SK-N-MC (cell line): ENCODE measurements around the gene TAS2R42.

Experiments
- DNase-seq: peaks from one replicate; pipeline ENCODE4 v3.0.0-alpha.2; 2011; ENCODE audit warnings: low read depth, low spot score
- H3K27ac ChIP-seq: fragments of 200-600 bp; sonication (generic); 2 replicates; pipeline ENCODE4 v1.5.1; 2016; ENCODE audit warnings: mixed run types
- H3K36me3 ChIP-seq: fragments of 200-600 bp; sonication (generic); 2 replicates; pipeline ENCODE4 v1.6.1; 2017; ENCODE audit warnings: antibody characterized with exemption, low read length, mixed read lengths; ENCODE audit not compliant: insufficient read depth
- H3K4me3 ChIP-seq: fragments of 200-600 bp; sonication (generic); 2 replicates; pipeline ENCODE4 v1.5.1; 2016
- H3K9ac ChIP-seq: fragments of 200-600 bp; sonication (generic); 2 replicates; pipeline ENCODE4 v1.8.0; 2017; ENCODE audit warnings: mixed run types, mixed read lengths; ENCODE audit not compliant: insufficient read length
- H3K9me3 ChIP-seq: fragments of 200-600 bp; sonication (generic); 2 replicates; pipeline ENCODE4 v1.6.1; 2017; ENCODE audit warnings: low read depth, mild to moderate bottlenecking, antibody characterized with exemption, low read length, moderate library complexity, mixed read lengths
- EZH2 ChIP-seq: fragments of 200-600 bp; sonication (generic); IDR thresholded peaks from one replicate; pipeline ENCODE4 v1.6.1; 2017; ENCODE audit warnings: antibody characterized with exemption
- FOXP2 ChIP-seq: optimal IDR thresholded peaks from 2 replicates; pipeline ENCODE3; 2011; ENCODE audit warnings: mild to moderate bottlenecking, moderate library complexity; ENCODE audit not compliant: insufficient read depth; ENCODE audit errors: extremely low read length, control extremely low read depth
- POLR2AphosphoS5 ChIP-seq: IDR thresholded peaks from 2 replicates; pipeline ENCODE4 v1.6.1; 2012; ENCODE audit warnings: mild to moderate bottlenecking, low read depth, low read length, borderline replicate concordance

TAS2R42 gene

GRCh38 chr12:11186837-11187236, at the start of gene TAS2R42:
Gene TAS2R42 (minus strand): TSS chr12:11186937. CDS start chr12:11186937, 0 bp downstream.
- no peak for DNase-seq
- Histone ChIP-seq H3K9me3 (no peaks in the 10 kb centered on the region), H3K36me3 (no peaks in the 10 kb centered on the region), H3K27ac (no peak within 1 kb of the TSS), H3K4me3 (no peak within 1 kb of the TSS), H3K9ac (no peak within 1 kb of the TSS)
- TF ChIP-seq EZH2: no peak
- TF ChIP-seq POLR2AphosphoS5: no peak
- TF ChIP-seq FOXP2: no peak

DNA sequence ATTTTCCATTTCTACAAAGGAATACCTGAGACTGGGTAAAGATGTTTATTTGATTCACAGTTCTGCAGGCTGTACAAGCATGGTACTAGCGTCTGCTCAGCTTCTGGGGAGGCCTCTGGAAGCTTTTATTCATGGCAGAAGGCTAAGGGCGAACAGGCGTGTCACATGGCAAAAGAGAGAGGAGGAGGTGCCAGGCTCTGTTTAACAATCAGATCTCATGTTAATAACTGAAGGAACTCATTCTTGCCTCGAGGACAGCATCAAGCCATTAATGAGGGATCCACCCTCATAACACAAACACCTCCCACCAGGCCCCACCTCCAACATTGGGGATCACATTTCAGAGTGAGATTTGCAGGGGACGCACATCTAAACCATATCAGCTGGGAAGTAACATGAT, 46.8 kb upstream of the TAS2R42 start:
- Histone ChIP-seq H3K4me3 (no peak overlapping the region), H3K36me3 (no peaks in the 10 kb centered on the region), H3K27ac (no peak overlapping the region), H3K9me3 (no peaks in the 10 kb centered on the region), H3K9ac (no peak overlapping the region)
- TF ChIP-seq FOXP2: no peak
- TF ChIP-seq POLR2AphosphoS5: no peak
- TF ChIP-seq EZH2: no peak
- no peak for DNase-seq

DNA sequence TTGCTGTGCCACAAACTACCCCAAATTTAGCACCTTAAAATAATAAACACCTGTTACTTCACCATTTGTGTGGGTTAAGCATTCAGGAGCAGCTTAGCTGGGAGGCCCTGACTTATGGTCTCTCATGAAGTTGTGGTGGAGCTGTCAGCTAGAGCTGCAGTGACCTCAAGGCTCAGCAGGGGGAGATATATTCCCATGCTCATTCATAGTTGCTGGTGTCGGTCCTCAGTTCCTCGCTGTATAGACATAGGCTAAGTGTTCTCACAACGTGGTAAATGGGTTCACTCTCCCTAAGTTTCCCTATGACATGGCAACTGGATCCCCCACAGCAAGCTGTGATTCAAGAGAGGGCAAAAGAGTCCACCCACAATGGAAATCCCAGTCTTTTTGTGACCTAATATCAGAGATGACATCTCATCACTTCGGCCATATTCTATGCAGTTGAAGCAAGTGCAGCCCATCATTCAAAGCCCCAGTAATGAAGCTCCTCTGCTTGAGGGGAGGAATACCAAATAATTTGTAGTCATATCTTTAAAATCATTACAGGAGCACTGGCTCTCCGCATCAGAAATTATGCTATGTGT, 41.7 kb upstream of the TAS2R42 start:
- no peak overlapping the region for H3K27ac ChIP-seq
- no peak overlapping the region for H3K9ac ChIP-seq
- DNase-seq: no peak
- H3K9me3 ChIP-seq: no peaks in the 10 kb centered on the region
- no peak overlapping the region for H3K4me3 ChIP-seq
- TF ChIP-seq POLR2AphosphoS5: no peak
- no peak for TF ChIP-seq EZH2
- TF ChIP-seq FOXP2: no peak
- H3K36me3 ChIP-seq: no peaks in the 10 kb centered on the region

GRCh38 chr12:11227373-11227772, 40.6 kb upstream of the TAS2R42 start:
- TF ChIP-seq FOXP2 (no peak), POLR2AphosphoS5 (no peak), EZH2 (no peak)
- no peak overlapping the region for H3K4me3 ChIP-seq
- no peaks in the 10 kb centered on the region for H3K36me3 ChIP-seq
- no peak overlapping the region for H3K9ac ChIP-seq
- H3K9me3 ChIP-seq: no peaks in the 10 kb centered on the region
- no peak overlapping the region for H3K27ac ChIP-seq
- no peak for DNase-seq

GRCh38 chr12:11209113-11209512, 22.4 kb upstream of the TAS2R42 start:
- Histone ChIP-seq H3K9me3 (0 out of 2 replicates have a peak, but pooled peaks cover 2% of the 10 kb centered on the region), H3K27ac (no peak overlapping the region), H3K9ac (no peak overlapping the region), H3K4me3 (no peak overlapping the region), H3K36me3 (0 out of 2 replicates have a peak, but pooled peaks cover 1% of the 10 kb centered on the region)
- no peak for TF ChIP-seq EZH2
- TF ChIP-seq FOXP2: no peak
- no peak for TF ChIP-seq POLR2AphosphoS5
- DNase-seq: no peak

DNA sequence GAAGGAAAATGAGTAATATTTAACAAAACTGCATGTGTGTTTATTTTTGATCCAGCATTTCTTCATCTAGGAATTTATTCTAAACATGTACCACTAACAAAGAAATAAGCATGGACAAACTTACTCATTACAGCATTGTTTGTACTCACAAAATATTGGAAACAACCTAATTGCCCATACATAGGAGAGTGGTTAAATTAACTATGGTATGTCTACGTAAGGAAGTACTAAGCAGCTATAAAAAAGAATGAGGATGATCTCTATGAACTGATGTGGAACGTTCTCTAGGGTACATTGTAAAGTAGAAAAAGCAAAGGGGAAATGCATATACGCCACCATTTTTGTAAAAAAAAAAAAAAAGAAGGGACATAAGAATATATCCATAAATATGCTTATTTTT, 17.4 kb upstream of the TAS2R42 start:
- no peak overlapping the region for H3K9ac ChIP-seq
- peak overlapping the region; percentile 84; the same call in 1 of the 2 replicates for H3K27ac ChIP-seq
- peaks cover 5% of the 10 kb centered on the region; the same call in 1 of the 2 replicates for H3K9me3 ChIP-seq
- TF ChIP-seq POLR2AphosphoS5: no peak
- TF ChIP-seq EZH2: no peak
- no peak for TF ChIP-seq FOXP2
- no peak for DNase-seq
- peaks cover 8% of the 10 kb centered on the region; the same call in 1 of the 2 replicates for H3K36me3 ChIP-seq
- H3K4me3 ChIP-seq: no peak overlapping the region

DNA sequence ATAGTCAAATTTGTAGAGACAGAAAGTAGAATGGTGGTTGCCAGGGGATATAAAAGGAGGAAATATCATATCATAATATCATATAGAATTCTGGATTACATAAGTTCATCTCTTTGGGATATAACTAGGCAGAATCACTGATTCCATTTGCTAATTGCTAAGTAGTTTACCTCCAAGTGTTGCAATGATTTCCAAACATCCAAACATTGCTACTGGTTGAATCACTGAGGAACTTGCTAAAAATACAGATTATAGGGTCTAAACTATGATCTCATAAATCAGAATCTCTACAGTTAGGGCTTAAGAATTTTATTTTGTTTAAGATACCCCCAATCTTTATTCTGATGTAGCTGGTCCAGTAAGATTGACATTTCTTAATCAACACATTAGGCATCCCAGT, 16.1 kb upstream of the TAS2R42 start:
- DNase-seq: no peak
- peaks cover 5% of the 10 kb centered on the region; the same call in 1 of the 2 replicates for H3K9me3 ChIP-seq
- TF ChIP-seq POLR2AphosphoS5 (no peak), FOXP2 (no peak), EZH2 (no peak)
- H3K36me3 ChIP-seq: peaks cover 8% of the 10 kb centered on the region; the same call in 1 of the 2 replicates
- no peak overlapping the region for H3K9ac ChIP-seq
- H3K27ac ChIP-seq: peak overlapping the region; percentile 84
- no peak overlapping the region for H3K4me3 ChIP-seq

GRCh38 chr12:11183011-11183410, 3.7 kb downstream of the TAS2R42 start:
- TF ChIP-seq FOXP2 (no peak), EZH2 (no peak), POLR2AphosphoS5 (no peak)
- no peak for DNase-seq
- Histone ChIP-seq H3K9me3 (no peaks in the 10 kb centered on the region), H3K36me3 (no peaks in the 10 kb centered on the region), H3K4me3 (no peak overlapping the region), H3K27ac (no peak overlapping the region), H3K9ac (no peak overlapping the region)

GRCh38 chr12:11182529-11182928, 4.2 kb downstream of the TAS2R42 start:
- no peak overlapping the region for H3K4me3 ChIP-seq
- no peak overlapping the region for H3K9ac ChIP-seq
- DNase-seq: no peak
- TF ChIP-seq EZH2: no peak
- TF ChIP-seq FOXP2: no peak
- no peak for TF ChIP-seq POLR2AphosphoS5
- no peaks in the 10 kb centered on the region for H3K36me3 ChIP-seq
- no peaks in the 10 kb centered on the region for H3K9me3 ChIP-seq
- no peak overlapping the region for H3K27ac ChIP-seq
